Activated effector memory CD4-positive, alpha-beta T cell treated with Interleukin-2 at 50 U/mL for 16 hours (primary cell): ENCODE data around the gene DENND1B.
"Not testable (repeated sequence)": the region's sequence is repeated elsewhere in the genome, so short reads cannot be mapped to it uniquely, and the experiment has no call there.

Experiments used
- DNase-seq: peaks from one replicate; pipeline ENCODE4 v3.0.0-alpha.2; 2020

The DENND1B gene

GRCh38 chr1:197743578-197743977, 31.7 kb downstream of the DENND1B start:
- no peak for DNase-seq

- DNase-seq: no peak
Observed at GRCh38 chr1:197740992-197741391, 34.3 kb downstream of the DENND1B start.

GRCh38 chr1:197738927-197739326, 36.4 kb downstream of the DENND1B start:
- no peak for DNase-seq

- DNase-seq: no peak
Observed at GRCh38 chr1:197737916-197738315, 37.4 kb downstream of the DENND1B start.

- DNase-seq: no peak
Observed at GRCh38 chr1:197736685-197737084, 38.6 kb downstream of the DENND1B start.

GRCh38 chr1:197735461-197735860, 39.8 kb downstream of the DENND1B start:
- no peak for DNase-seq

GRCh38 chr1:197733324-197733723, 42.0 kb downstream of the DENND1B start:
- no peak for DNase-seq

GRCh38 chr1:197732187-197732586, 43.1 kb downstream of the DENND1B start:
- no peak for DNase-seq

- DNase-seq: no peak
Observed at GRCh38 chr1:197731449-197731848, 43.8 kb downstream of the DENND1B start.

- DNase-seq: no peak
Observed at GRCh38 chr1:197725976-197726375, 49.3 kb downstream of the DENND1B start.

GRCh38 chr1:197725044-197725443, 50.2 kb downstream of the DENND1B start:
- DNase-seq: no peak

- DNase-seq: no peak
Observed at GRCh38 chr1:197715806-197716205, 59.5 kb downstream of the DENND1B start.

GRCh38 chr1:197706601-197707000, 68.7 kb downstream of the DENND1B start:
- DNase-seq: no peak

- DNase-seq: no peak
Observed at GRCh38 chr1:197705941-197706340, 69.3 kb downstream of the DENND1B start.

- not testable (repeated sequence) for DNase-seq
Observed at GRCh38 chr1:197700688-197701087, 74.6 kb downstream of the DENND1B start.

GRCh38 chr1:197696372-197696771, 78.9 kb downstream of the DENND1B start:
- DNase-seq: no peak

- no peak for DNase-seq
Observed at GRCh38 chr1:197695961-197696360, 79.3 kb downstream of the DENND1B start.

- DNase-seq: no peak
Observed at GRCh38 chr1:197692965-197693364, 82.3 kb downstream of the DENND1B start.

GRCh38 chr1:197691816-197692215, 83.5 kb downstream of the DENND1B start:
- no peak for DNase-seq

GRCh38 chr1:197690074-197690473, 85.2 kb downstream of the DENND1B start:
- no peak for DNase-seq

GRCh38 chr1:197688233-197688632, 87.0 kb downstream of the DENND1B start:
- DNase-seq: no peak

GRCh38 chr1:197686702-197687355, 88.5 kb downstream of the DENND1B start:
- DNase-seq: no peak

- DNase-seq: no peak
Observed at GRCh38 chr1:197686231-197686630, 89.0 kb downstream of the DENND1B start.

GRCh38 chr1:197685785-197686184, 89.5 kb downstream of the DENND1B start:
- DNase-seq: no peak

- no peak for DNase-seq
Observed at GRCh38 chr1:197683895-197684553, 91.3 kb downstream of the DENND1B start.
